ENCODE results near the gene RNF180.
"Not testable (repeated sequence)": the region's sequence is repeated elsewhere in the genome, so short reads cannot be mapped to it uniquely, and the experiment has no call there.

The RNF180 gene

DNA sequence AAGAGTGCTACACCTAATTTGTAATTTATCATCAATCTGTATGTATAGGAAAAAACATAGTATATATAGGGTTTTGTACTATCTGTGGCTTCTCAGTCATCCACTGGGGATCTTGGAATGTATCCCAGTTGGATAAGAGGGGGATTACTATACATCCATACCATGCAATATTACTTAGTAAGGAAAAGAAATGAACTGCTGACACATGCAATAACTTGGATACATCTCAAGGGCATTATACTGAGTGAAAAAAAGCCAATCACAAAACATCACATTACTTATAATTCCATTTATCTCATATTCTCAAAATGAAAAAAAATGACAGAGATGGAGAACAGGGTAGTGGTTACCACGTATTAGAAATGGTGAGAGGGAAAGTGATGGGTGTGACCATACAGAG lies 231.9 kb downstream of the RNF180 start:
- no peak for DNase-seq (ENCODE audit: low spot score)

- DNase-seq (ENCODE audit: low spot score): not testable (repeated sequence)
Measured at GRCh38 chr5:64398735-64399134, 233.1 kb downstream of the RNF180 start.

- DNase-seq (ENCODE audit: low spot score): not testable (repeated sequence)
Measured at GRCh38 chr5:64407103-64407825, 241.6 kb downstream of the RNF180 start.

DNA sequence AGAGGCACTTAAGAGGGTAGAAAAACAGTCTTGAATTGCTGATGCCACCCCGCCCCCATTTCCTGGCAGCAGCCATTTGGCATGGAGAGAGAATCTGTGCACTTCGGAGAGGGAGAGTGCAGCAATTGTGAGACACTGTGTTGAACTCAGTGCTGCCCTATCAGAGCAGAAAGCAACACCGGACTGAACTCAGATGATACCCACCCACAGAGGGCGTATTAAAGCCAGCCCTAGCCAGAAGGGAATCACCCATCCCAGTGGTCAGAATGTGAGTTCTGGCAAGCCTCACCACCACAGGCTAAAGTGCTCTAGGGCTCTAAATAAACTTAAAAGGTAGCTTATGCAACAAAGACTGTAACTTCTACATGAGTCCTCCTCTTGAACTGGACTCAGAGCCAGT lies 251.7 kb downstream of the RNF180 start:
- no peak for DNase-seq (ENCODE audit: low spot score)

- DNase-seq (ENCODE audit: low spot score): no peak
Measured at GRCh38 chr5:64418013-64418412, 252.4 kb downstream of the RNF180 start.
